Ramos (cell line): ENCODE results near the gene ERG.

Experiments used
- in situ Hi-C: fragments of 300-500 bp; cut with MboI; formaldehyde crosslinking; loops from one replicate; pipeline ENCODE4 v1.14.3; 2022; ENCODE audit warnings: low sequenced_read_pairs; ENCODE audit not compliant: unreplicated experiment

Gene ERG

DNA sequence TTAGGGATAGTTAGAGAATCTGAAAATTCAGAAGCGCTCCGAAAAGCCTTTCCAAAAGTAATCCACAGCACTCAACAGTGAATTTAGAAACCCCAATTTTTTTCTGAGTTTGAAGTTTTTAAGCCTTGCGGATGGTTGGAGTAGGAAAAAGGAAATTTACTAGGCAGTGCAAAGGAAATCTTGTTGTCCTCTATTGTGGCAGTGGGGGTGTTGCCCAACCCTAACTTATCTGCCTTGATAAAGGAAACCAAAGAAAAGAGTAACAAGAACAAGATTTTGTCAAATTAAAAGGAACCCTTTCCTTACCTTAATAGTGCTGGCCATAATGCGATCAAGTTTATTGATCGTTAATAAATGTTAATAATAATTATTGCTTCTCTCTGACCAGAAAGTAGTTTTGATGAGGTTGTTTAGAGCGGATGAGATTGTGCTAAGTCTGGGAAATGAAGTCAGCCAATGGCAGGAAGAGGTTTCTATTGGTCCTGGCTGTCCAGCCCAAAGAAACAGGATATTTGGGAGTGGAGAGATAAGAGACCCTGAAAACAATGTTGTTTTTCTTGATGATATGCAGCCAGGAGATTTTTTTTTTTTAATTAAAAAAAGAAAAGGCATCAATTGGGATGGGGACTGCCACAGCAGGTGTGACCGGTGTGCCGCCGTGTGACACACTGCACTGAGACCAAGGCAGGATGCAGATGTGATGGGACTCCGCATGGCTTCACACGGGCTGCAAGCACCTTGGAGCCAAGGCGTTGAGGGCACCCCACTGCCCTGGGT, at the start of gene ERG:
Gene ERG (minus strand): TSS at position 421 of the 777 bp plus-strand sequence. CDS start 97 bp downstream, at position 324.
- in situ Hi-C loops: no loop called here

DNA sequence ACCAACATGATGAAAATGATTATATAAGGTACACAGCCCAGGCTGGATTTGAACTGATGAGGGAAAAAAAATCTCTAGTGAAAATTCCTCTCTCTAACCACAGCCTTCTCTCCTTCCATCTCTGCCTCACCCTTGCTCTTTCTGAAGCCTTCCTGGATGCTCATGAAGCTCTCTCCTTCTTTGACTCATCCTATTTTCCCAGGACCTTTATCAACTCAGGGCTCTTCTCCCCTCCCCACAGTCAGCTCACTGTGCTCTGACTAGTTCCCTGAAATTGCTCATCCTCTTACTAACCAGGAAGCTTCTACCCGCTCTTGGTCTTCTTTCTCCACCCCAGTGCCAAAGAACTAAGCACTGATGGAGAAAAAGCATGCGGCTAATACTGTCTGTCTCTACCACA, 46.4 kb upstream of the ERG start:
- in situ Hi-C loops: no loop called here

DNA sequence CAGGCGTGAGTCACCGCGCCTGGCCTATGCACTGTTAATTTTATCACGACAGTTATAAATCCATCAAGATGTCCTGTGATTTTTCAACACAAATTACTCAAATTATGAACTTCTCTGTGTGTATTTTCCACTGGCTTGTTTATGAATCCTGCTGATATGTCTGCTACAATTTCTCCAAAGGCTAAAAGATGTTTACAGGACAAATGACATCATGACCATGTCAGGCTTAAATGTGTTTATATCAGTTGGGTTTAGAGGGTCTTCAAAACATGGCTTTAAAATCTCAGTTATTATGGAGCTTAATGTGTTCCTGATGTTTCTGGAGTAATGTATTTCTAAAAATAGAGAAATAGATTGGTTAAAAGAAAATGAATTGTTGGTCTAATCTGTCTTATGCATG, 44.0 kb upstream of the ERG start:
- in situ Hi-C loops: no loop called here

GRCh38 chr21:38538353-38538752, 40.1 kb upstream of the ERG start:
- in situ Hi-C loops: no loop called here

- in situ Hi-C loops: no loop called here
Measured at GRCh38 chr21:38534591-38534990, 36.3 kb upstream of the ERG start.

DNA sequence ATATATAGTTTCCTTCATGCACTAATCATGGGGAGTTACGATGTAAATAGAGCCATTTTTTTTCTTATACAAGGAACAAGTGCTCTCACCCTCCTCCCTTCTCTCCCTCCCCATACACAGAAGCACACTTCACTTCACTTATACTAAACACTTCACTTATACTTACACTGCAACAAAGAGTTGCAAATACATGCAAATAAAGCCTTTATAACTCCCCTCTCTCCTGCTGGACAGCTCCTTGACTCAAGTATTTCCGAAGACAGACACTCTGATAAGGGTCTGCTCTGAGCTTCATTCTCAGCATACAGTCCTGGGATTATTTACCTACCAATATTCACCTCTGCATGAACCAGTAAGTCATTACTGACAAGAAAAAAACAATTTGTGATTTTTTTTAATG, 35.6 kb upstream of the ERG start:
- in situ Hi-C loops: no loop called here

- in situ Hi-C loops: no loop called here
Measured at GRCh38 chr21:38531591-38531990, 33.3 kb upstream of the ERG start.

DNA sequence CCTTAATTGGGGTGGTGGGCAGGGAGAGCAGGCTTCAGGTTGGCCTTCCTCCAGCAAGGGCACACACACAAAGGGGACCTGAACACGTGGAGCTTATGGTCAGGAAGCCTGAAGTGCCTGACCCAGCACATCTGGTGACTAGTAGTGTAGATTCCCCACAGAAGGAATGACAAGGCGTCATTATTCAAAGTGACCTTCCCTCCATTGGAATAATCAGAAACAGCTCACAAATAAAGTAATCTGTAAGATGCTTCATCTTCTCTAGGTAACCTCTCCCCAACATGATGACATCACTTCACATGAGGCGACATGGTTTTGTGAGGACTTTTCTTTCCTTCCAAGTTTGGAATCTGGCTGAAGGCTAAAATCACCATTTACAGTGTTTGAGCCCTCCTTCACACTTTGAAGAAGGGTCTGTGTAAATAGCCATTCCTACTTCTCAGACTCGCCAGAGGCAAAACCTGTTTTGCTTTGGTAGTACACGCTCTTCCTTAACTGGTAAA, 32.8 kb upstream of the ERG start:
- in situ Hi-C loops: no loop called here

GRCh38 chr21:38527737-38528136, 29.5 kb upstream of the ERG start:
- in situ Hi-C loops: no loop called here

DNA sequence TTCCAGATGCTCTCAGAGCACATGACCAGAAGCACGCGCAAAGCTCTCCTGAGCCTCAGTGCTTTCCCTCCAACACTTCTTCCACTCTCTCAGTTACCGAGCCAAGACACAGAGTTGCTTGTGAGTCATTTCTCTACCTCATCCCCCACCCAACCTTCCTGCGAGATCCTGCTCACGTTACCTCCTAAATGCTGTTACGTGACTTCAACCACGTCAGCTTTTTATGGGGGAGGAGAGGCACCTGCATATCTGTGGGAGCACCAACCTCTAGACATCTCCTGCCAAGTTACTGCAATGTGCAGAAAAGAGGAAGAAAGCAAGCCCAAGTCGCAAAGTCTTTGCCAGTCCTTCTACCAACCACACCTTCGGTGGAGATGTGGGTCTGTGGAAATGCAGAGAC, 27.2 kb upstream of the ERG start:
- in situ Hi-C loops: no loop called here

DNA sequence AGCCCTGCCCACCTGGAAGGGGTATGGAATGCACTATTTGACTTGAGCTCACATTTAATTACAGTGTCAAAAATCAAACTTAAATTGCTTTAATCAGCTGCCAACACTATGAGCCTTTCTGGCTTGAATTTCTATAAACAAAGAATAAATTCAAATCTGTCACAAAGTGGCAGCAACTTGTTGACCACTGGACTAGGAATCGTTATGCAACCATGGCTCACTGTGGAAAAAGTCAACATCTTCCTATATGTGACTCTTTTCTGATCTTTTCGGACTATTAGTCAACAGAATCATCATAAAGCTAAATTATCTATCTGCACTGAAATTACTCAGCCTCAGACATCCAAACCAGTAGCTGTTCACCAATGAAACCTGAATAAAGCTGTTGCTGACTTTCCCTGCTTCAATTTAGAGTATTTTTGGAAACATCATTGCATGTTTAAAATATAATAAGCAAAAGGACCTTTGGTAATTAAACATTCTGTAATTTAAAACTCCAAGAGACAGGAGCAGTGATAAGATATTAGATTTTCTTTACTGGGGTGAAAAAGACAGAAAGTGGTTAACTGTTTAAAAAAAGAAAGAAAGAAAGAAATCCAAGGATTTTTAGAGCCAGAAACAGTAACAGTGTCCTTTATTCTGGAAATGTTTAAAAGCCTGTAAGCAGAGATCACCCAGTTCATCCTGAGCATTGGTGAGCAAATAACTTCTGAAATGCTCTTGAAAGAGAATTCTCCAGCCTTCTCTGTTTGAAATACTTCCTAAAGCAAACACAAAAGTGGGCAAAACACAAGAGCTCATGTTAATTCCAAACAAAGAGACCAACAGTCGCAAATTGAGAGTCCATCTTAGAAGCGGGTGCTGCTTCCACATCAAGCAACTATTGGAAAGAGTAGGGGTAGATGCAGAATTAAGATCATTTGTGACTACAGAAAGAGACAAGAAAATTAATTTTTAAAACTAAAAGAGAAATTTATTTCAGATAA, 26.2 kb upstream of the ERG start:
- in situ Hi-C loops: loop anchor here (25.0 kb wide), 1 partner anchor 613 kb away; no protein-coding TSS in a partner anchor

DNA sequence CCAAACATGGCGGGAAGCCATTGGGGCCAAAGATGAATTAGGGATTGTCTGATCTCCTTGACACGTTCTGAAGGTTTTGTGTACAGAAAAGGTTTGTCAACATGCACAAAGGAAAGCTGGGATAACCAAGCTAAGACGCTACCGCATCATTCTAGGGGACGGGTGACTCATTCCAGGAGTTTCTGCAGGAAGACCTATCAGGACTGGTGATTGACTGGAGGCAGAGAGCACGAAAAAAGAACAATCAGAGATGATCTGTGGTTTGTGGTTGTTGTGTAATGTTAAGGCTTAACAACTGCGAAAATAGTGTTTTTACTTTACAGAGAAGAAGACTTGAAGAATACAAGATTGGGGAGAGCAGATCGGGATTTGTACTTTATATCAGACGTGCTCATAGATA, 22.2 kb upstream of the ERG start:
- in situ Hi-C loops: loop anchor here (25.0 kb wide), 1 partner anchor 617 kb away; no protein-coding TSS in a partner anchor

GRCh38 chr21:38511662-38512243, 13.5 kb upstream of the ERG start:
- in situ Hi-C loops: loop anchor here (25.0 kb wide), 1 partner anchor 626 kb away; no protein-coding TSS in a partner anchor

DNA sequence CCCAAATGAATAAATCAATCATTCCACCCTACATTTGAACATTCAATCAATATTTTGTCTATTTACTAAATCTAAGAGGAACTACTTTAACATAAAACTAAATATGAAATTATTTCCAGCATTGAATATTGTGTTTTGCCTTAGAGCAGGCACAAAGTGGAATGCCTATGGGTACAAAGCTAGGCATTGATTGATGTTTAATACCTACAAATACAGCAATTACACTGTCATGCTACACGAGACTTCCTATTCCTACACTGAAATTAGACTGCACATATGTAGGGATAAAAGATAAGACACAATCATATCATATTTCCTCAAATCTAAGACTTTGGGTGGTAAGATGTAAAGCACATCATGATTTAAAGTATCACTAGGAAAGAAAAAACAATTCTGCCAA, 12.9 kb upstream of the ERG start:
- in situ Hi-C loops: loop anchor here (25.0 kb wide), 1 partner anchor 626 kb away; no protein-coding TSS in a partner anchor

GRCh38 chr21:38507374-38507942, 9.2 kb upstream of the ERG start:
- in situ Hi-C loops: loop anchor here (25.0 kb wide), 1 partner anchor 630 kb away; no protein-coding TSS in a partner anchor

DNA sequence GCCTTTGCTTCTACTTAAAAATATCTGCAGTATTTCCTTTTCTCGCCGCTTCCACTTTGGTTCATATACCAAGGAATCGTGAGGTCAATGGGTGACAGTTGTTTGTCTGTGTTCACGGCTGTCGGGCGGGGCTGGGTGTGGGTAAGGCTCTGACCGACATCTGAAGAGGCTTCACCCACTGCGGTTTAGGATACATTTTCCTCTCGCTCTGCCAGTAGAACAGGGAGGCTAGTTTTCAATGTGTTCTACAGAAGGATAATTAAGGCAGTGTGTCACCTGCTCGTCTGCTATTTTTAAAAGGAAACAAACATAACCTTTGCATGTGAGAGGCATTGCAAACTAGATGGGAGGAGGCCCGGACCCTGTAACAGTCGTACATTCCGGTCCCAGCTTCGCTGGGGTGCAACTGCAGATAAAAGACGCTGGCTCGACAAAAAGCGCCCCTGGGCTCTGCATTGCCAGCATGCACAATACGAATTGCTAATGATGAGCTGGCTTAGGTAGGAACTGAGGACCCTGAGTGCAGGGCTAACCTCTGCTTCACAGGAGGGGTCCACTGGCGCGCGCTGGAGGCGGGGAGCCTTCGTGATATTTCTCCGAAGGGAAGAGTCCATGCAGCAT, 8.5 kb upstream of the ERG start:
- in situ Hi-C loops: loop anchor here (25.0 kb wide), 1 partner anchor 631 kb away; no protein-coding TSS in a partner anchor

- in situ Hi-C loops: loop anchor here (25.0 kb wide), 1 partner anchor 631 kb away; no protein-coding TSS in a partner anchor
Measured at GRCh38 chr21:38505654-38506523, 7.6 kb upstream of the ERG start.

- in situ Hi-C loops: loop anchor here (25.0 kb wide), 1 partner anchor 633 kb away; no protein-coding TSS in a partner anchor
Measured at GRCh38 chr21:38504066-38504465, 5.8 kb upstream of the ERG start.
